Measurements from ENCODE around the gene ADAM19. TPM values are rescaled to one million over a fixed set of nuclear protein-coding genes. Genes with fewer than 3 reads are reported as not detected.

ADAM19 gene
- total RNA-seq, 1 donor from 2014 or later, result 9.4 TPM

DNA sequence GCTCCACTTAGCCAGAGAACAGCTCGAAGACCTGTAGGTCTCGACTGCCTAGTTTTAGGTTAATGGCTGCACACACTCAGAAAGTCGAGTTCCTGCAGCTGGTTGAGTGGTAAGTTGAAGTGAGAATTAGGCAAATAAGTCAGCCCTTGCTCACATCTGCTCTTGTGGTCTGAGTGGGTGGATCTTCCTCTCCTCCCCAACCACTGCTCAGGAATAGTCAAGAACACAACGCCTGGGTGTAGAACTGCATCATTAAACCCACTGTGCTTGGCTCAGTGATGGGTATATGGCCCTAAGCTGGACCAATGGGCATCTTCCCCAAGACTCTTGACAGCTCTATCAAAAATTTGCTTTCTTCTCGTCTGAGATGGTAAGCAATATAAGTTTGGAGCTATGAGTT is 20.9 kb upstream of the ADAM19 start:
- DNase-seq (ENCODE audit: low spot score), result no peak

DNA sequence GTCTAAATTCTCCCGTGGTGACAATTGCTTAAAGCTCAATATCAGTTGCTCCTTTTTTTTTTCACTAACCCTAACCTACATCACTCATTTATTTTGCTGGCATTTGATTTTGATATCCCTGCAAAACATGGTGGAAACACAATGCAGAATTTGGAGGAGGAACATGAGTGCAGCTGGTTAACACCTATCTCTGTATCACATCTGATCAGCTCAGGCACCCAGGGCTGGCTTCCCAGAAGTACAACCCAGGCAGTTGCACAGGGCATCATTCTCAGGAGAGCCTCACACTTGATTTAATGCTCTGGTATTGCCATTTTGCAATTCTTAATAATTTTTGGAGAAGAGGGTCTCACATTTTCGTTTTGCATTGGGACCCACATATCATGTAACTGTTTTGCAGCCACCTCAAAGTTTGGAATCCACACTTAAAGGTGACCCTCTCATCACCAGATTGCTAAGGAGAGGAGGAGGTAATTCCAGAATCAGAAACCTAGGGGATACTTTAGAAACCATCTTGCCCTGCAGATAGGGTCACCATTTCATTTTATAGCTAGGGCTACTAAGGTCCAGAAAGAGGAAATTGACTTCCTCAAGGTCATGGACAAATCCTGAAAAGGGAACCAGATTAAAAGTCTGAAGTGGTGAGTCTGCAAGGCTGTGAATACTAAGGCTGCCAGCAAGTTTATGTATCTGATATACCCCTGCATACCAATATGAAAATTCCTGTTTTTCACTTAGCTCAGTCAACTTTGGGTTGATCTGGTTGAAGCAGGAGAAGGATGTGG is 19.3 kb upstream of the ADAM19 start:
- DNase-seq (ENCODE audit: low spot score), result no peak

DNA sequence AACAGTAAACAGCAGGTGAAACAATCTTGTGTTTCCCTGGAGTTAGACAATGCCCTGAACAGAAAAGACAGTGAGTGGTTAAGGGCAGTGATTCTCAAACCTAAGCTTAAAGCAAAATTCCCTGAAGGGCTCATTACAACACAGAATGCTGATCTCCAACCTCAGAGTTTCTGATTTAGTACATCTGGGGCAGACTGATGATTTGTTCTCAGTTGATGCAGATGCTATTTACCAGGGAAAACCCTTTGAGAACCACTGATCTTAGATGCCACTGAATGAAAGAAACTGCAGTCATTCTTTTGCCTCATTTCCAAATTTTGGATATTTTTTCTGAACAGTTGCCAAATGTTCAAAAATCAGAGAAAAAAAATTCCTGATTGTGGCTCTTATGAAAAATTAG is 18.7 kb upstream of the ADAM19 start:
- DNase-seq (ENCODE audit: low spot score), result no peak

DNA sequence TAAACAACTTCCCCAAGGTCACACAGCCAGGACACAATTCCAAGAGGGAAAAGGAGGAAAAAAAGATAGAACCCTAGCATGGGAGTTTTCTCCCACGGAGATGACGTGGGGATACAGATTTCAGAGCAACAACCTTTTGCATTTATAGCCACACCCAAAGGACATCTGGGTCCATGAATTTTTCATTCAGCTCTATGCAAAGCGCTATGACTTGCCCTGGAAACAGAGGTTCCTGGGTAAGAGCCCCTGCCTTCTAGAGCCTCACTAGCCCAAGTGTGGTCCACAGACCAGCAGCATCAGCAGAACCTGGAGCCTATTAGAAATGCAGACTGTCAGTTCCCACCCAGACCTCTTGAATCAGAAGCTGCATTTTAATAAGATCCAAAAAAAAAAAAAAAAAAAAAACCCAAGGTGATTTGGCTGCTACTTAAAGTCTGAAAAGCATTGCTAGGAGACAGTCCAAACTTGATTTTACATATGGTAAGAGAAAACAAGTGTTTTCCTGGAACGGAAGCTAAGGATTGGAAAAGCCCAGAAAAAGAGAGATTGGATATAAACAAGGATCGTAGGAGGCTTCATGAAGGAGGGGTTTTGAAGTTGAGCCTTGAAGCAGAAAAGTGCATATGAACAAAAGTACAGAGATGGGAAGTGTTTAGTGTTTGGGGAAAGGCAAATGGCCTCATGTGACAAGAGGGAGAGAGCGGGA is 17.6 kb upstream of the ADAM19 start:
- DNase-seq (ENCODE audit: low spot score), result no peak

DNA sequence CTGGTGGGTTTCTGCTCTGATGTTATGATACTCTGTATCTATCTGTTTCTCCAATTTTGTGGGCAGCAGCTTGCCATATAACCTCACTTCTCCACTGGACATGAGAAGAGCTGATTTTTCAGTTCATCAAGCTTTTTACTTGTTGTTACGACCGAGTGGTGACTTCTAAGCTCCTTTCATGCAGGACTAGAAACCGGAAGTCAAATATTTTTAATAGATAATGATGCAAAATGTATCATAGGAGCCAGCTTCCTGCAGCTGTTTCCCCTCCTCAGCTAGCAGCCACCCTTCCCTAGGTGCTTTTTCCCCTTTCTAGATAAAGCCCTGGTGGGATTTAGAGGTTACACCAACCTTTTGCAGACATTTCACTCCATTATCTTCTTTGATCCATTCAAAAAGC is 17.0 kb upstream of the ADAM19 start:
- no peak for DNase-seq (ENCODE audit: low spot score)

DNA sequence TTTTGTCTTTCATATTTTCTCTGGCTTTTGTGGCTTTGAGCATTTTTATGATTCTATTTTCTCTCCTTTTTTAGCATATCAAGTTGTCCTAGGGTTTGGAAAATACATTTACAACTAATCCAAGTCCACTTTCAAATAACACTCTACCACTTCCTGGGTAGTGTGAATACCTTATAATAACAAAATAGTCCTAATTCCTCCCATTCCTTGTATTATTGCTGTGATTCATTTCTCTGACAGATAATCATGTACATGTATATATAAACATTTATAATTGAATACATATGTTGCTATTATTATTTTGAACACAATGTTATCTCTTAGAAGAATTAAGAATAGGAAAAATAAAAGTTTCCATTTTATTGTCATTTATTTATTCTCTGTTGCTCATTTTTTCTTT is 14.9 kb upstream of the ADAM19 start:
- DNase-seq (ENCODE audit: low spot score), result no peak

DNA sequence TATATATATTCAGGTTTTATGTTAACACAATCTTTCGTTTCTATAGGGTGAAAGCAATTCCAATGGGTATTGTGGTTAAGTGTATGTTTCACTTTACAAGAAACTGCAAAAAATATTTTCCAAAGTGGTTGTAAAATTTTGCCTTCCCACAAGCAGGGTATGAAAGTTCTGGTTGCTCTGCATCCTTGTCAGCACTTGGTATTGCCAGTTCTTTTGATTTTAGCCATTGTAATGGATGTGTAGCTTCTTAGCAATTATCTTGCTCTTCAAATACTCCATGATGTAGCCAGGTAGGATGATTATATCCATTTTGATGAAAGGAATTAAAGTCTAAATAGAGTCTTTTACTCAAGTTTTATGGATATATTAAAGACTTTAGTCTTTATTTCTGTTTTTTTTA is 9.1 kb upstream of the ADAM19 start:
- DNase-seq (ENCODE audit: low spot score), result no peak

DNA sequence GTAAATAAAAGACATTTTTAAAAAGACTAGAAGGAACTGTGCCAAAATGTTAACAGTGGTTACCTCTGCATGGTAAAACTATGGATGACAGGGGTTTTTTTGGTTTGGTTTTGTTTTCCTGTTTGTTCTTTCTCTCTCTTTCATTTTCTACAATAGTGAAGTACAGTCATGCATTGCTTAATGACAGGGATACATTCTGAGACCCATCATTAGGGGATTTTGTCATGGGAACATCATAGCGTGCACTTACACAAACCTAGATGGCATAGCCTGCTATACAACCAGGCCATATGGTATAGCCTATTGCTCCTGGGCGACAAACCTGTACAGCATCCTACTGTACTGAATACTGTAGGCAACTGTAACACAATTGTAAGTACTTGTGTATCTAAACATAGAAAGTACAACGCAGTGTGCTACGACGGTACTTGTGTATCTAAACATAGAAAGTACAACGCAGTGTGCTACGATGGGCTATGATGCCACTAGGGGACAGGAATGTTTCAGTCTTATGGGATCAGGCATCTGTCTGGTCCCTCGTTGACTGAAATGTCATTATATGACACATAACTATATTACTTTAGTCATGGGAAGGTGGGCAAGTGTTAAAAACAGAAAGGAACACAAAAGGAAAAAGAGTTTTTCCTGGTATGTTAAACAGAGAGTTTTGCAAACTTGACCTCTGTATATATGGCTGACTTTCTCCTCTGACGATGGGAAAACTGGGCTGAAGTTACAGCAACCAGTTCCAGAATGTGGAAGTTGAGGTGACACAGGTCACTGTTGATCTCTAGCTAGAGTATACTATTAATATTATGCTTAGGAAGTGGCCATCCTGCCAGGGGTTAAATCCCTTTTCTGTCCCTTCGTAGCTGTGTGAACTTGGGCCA is 7.4 kb upstream of the ADAM19 start:
- no peak for DNase-seq (ENCODE audit: low spot score)

DNA sequence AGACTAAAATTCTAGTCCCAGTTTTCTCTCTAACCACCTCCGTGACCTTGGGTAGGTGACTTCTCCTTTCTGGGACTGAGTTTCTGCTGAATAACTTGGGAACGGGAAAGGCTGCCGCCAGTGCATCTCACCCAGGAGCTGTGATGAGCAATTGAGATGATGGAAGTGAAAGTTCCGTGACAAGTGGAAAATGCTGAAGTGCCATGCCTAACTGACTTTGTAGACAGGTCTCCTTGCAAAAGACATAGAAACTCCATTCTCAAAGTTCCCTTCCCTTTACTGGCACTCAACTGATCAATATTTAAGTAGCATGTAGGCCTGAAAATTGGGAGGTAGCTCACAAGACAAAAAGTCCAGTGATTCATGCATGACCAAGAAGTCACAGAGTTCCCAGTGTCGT is 6.3 kb upstream of the ADAM19 start:
- no peak for DNase-seq (ENCODE audit: low spot score)

DNA sequence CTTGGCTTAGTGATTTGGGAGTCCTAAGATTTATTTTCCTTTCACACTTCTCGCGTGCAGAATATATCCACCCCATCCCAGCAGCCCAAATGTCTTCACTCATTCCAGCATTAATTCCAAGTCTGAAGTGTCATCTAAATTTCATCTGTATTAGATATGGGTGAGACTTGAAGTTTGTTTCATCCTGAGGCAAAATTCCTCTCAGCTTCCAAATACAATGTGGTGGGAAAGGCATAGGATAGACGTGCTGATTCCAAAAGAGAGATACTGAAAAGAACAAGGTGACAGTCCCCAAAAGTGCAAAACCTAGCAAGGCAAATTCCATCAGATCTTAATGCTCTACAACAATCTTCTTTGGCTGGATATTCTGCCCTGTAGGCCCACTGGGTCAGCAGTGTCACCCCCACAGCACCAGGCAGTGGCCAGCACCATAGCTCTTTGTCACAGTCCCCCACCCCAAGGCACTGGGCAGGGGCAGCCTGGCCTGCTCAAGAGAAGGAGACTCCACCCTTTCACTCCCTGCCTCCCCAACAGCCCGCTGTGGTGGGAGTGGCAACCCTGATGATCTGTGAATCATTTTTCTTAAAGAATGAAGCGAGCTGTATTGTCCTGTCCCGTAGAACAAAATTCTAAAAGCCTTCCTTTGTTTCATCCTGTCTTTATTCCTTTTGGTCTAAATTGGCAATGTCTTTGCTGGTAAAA is 2.7 kb upstream of the ADAM19 start:
- no peak for DNase-seq (ENCODE audit: low spot score)

DNA sequence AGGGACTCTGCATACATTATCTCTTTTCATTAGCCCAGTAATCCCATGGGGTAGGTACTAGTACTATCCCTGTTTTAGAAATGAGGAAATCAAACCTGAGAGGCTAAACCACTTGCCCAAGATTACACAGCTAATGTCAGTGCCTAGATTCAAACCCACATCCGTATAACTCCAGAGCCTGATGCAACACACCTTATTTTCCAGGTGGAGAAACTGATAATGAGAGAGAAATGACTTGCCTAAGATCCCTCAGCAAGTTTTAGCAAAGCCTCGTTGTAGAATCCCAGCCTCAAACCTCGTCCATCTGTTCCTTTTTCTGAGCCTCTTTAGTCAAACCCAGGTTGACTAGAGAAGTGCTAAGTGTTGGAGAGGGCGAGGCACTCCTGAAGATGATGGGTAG is 1.1 kb upstream of the ADAM19 start:
- no peak for DNase-seq (ENCODE audit: low spot score)

DNA sequence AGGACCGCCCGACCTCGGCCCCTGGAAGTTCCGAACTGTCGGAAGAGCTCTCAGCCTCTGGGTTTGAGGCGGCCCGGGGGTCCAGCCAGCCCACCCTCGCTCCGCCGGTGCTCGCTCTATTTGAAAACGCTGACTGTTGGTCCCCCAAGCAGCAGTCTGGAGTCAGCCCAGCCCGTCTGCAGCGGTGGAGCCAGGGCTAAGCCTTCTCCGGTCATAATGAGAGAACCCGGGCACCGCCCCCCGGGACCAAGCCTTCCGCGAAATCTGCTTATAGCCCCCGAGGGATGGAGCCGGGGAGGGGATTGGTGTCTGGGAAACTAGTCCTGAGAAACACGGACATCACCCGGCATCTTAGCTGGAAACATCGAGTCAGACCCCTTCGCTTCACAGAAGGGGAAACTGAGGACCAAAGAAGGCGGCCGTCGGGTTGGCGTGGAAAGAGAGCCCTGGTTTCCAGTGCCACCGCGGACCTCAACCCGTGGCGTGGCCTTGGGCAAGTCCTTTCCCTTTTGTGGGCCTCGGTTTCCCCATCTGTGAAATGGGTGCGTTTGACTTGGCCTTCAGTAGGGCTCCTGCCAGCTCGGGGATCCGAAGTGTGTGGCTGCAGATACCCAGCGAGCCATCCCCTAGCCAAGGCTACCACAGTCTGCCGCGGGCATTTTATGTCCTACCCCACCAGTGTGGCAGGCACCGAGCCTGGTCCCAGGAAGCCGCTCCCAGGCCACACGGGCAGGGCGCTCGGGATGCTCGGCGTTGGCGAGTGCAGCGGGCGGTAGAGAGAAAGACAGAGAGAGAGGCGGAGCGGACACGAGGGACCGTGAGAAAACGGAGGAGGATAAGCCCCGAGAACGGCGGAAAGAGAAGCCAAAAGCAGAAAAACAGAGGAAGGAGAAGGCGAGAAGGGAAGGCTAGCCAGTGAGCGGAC is 857 bp downstream of the ADAM19 start:
- no peak for DNase-seq (ENCODE audit: low spot score)

DNA sequence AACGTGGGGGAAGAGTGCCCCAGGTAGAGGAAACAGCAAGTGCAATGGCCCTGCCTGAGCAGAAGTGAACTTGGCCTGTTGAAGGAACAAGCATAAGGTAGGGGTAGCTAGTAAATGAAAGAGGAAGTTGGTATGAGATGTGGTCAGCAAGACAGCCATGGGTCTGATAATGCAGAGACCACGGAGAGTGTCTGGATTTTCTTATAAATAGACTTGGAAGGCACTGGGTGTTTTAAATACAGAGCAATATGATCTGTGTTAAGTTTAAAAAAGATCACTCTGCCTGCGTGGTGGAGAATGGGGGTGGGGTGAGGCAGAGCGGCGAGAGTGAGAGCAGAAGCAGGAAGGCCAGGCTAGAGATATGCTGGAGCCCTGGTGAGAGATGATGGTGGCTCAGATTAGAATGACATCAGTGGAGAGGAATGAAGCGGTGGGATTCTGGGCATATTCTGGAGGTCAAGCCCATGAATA is 4.2 kb downstream of the ADAM19 start:
- no peak for DNase-seq (ENCODE audit: low spot score)

DNA sequence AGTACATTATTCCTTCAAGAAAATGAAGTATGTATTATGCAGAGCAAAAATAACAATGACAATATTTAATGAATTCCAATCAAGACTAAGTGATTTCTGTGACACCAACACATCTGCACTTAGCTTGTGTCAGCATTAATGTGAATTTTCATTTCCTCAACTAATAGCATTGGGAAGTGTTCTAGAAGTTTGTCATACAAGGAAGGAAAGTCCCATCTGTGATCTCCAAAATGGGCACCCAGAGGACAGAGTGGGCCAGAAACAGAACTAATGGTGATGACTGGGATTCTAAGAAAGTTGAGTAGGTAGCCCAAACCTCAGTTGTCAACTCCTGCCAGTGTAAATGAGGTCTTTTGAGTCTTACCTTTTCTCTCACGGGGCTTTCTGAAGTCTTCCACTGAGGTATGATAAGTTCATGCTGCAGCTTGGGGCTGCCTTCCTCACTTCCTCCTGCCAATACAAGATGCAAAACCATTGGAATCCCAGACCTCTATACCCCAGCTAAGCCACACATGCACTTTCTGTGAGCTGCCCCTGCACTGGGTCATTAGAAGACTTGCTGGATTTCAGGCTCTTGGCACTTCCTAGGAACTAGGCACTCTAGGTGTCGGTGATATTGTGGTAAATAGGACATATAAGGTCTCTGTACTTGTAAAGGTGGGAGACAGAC is 4.9 kb downstream of the ADAM19 start:
- DNase-seq (ENCODE audit: low spot score), result no peak

DNA sequence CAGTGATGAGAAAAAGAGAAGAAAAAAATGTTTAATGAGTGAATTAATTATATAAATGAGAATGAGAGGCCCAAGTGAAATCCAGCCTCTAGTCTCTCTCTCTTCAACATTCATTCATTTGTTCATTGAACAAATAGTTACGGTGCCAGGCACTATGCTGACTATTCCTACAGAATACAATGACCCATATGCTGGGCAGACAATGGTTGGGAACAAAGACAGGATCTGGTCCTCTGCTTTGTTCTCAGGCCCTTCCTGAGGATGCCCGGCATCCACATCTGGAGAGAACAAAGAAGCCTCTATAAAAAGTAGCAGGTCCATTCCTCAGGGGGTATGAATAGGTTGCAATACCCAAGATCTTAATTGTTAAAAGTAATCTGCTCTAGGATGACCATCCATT is 6.9 kb downstream of the ADAM19 start:
- no peak for DNase-seq (ENCODE audit: low spot score)

DNA sequence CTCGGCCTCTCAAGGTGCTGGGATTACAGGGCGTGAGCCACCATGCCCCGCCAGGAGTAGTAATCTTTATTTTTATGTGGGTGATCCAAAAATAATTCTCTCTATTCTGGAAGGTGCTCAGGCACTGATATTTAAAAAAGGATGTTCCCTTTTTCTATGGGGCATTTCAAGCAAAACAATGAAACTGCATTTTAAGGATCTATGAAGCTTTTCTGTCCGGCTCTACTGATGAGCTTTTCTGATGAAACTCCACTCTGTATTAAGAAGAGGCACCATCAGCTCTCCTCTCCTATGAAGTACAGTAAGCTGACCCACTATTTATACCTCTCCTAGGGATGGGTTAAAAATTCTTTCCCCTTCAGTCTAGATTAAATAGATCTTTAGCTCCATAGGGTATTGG is 7.4 kb downstream of the ADAM19 start:
- no peak for DNase-seq (ENCODE audit: low spot score)

DNA sequence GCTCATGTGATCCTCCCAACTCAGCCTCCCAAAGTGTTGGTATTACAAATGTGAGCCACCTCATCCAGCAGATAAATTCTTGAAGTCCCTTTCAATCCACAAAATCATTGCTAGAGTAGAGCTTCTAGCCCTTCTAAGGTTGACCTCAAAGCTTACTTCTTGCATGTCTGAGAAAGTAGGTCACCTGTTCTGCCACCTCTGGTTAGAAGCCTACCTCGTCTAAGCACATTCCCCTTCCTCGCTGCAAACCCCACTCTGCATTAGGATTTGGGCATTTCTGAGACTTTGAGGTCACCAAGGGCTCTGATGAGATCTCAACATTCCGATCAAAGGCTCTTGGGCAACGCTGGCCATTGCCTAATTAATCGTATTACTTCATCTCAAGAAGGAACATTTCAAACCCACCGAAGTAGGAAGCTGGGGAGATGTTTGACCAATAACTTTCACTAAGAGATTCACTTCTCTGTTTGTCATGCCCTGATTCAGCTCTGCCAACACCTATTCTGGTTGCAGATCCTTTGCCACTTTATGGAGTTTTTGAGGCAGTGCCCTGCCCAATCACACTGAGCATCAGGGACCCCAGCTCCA is 8.6 kb downstream of the ADAM19 start:
- no peak for DNase-seq (ENCODE audit: low spot score)

DNA sequence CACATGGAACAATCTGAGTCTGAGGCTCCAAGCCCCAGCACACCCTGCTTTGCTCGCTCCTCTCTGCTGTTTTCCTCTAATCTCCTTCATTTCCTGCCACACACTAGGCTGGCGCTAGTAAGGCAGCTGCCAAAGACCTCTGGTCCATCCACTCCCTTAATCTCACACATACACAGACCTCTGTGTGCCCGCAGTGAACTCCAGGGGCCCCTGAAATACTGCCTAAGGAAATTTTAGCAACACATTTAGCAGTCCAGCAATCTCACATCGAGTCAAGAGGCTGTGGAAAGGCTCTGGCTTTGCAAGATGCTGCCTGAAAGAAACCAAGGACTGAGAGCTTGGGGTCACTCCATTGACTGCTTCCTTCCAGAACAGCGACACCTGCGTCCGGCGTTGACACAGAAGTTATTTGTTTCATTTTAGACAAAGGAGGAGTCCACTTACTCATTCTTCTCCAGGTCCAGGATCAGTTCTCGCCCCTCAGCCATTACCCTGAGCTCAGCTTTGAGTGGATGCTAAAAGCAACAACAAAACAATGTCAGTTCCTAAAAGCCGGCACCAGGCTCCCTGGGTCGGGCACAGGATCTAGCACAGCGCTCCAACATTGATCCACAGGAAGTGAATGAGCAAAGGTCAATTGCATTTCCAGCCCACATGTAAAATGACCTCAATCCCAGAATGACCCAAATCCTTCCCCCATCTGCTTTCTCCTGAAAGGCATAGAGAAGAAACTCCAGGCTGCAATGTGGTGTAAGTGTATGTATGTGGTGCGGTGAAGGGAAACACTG is 11.5 kb downstream of the ADAM19 start:
- no peak for DNase-seq (ENCODE audit: low spot score)

All from mesenteric fat pad (tissue), 1 donor.